Suppressor macrophage treated with lipopolysaccharide for 1 hour (primary cell): ENCODE results near the gene SYNE2.
"Not testable (repeated sequence)": the region's sequence is repeated elsewhere in the genome, so short reads cannot be mapped to it uniquely, and the experiment has no call there.

ENCODE experiments used
- DNase-seq, 3 donors: peaks; one replicate each; pipeline ENCODE4 v3.0.0-alpha.2; 2020 to 2022

SYNE2 gene

DNA sequence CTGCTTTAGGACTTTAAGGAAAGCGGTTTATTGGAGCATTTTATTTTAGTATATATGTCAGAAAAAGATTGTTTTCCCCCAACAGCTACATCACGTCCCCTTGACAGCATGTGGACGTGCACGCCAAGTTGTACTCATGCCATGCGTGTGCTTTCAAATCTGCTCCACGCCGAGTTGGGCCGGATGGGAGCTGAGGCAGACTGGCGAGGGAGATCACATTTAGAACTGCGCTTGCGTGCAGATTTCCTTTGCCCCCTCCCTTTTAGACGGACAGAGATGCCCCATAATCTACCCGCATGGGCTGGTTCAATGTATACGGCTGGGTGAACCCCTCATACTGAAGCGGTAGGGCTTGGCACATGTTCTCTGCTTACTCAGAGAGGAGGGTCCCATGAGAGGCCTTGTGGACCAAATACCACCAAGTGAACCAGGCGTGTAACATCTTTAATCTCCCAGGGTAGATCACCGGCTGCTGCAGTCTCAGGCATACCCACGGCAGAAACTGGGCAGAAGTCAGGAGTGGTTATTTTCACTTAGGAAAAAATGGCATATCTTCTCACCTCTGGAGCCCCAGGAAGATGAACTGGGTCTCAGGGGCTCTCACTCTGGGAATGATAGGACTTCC, 349.2 kb downstream of the SYNE2 start:
- no peak for DNase-seq

DNA sequence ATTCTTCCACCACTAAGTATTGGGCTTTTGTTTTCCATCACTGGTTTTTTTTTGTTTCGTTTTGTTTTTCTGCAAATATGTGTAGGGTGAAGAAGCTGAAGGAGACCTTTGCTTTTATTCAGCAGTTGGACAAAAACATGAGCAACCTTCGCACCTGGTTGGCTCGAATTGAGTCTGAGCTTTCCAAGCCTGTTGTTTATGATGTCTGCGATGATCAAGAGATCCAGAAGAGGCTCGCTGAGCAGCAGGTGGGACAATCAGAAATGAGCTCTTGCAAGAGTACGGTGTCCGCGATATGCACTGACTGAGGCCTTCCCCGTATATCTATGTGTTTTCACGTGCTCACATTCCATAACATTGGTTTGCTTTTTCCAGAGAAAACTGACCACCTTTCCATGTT, 349.9 kb downstream of the SYNE2 start:
- no peak for DNase-seq

- no peak for DNase-seq
These were observed 350.7 kb downstream of the SYNE2 start for GRCh38 chr14:64203366-64204006.

DNA sequence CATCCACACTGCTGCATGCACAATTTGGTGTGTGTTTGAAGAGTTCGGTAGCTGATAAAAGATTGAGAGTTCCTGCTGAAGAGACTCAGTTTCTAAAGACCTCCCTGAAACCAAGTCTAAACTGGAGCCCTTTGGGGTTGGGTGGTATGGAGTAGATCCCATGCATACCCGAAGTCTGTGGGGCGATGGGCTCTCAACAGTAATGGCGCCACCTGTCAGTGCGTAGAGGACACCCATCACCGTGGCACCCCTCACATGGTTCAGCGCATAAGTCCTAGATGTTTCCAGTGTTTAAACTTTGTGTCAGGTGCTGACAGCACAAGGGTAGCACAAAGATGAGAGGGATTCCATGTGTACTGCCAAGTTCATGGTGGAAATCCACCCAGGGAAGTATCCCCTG, 355.5 kb downstream of the SYNE2 start:
- no peak for DNase-seq

GRCh38 chr14:64208981-64209380, 356.2 kb downstream of the SYNE2 start:
- DNase-seq, result no peak

DNA sequence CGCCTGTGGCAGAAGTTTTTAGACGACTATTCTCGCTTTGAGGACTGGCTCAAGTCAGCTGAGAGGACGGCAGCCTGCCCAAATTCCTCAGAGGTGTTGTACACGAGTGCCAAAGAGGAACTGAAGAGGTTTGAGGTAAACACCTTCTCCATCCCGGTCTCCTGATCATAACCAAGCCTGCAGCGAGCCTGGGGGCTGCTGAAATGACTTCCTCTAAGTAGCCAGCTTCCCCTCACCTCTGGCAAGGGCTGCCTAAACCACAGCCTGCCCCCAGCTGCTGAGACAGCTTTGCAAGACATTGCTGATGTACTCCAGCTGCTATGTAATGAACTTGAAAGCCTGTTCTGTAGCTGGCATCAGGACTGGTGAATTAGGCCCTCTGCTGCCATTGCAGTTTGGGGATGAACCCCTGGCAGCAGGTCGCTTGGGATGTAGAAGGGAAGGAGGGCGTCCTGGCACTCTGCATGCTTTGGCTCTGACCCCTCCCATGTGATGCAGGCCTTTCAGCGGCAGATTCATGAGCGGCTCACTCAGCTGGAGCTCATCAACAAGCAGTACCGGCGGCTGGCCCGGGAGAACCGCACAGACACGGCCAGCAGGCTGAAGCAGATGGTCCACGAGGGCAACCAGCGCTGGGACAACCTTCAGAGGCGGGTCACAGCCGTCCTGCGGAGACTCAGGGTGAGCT, 356.8 kb downstream of the SYNE2 start:
- no peak for DNase-seq

DNA sequence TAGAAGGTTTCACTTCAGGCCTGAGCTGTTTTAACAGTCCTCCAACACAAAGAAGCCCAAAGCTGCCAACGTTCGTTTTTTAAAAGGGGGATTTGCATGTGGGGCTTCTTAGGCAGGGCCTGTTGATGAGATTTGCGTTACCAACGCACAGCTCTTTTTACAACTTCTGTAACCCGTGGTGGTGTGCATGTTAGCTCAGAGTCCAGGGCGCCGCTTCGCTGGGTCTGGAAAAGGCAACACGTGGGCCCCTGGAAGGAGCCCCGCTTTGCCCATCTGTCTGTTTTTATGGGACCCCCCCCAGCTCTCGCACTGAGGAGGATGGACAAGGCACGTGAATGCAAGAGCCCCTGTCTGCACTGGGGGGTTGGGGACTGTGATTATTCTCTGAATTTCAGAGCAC, 357.4 kb downstream of the SYNE2 start:
- DNase-seq, result no peak

DNA sequence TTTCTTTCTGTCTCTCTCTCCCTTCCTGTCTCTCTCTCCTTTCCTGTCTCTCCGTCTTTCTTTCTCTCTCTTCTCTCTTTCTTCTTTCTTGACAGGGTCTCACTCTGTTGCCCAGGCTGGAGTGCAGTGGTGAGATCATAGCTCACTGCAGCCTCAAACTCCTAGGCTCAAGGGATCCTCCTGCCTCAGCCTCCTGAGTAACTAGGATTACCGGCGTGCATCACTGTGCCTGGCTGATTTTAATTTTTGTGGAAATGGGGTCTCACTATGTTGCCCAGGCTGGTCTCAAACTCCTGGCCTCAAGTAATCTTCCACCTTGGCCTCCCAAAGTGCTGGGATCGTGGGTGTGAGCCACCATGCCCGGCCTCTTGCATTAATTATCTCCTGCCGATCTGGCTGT, 358.1 kb downstream of the SYNE2 start:
- DNase-seq, result not testable (repeated sequence)

- DNase-seq, result no peak
These were observed 359.9 kb downstream of the SYNE2 start for GRCh38 chr14:64212666-64213065.

- DNase-seq, result no peak
These were observed 360.3 kb downstream of the SYNE2 start for GRCh38 chr14:64213086-64213485.

- DNase-seq, result no peak
These were observed 361.2 kb downstream of the SYNE2 start for GRCh38 chr14:64213853-64214570.

DNA sequence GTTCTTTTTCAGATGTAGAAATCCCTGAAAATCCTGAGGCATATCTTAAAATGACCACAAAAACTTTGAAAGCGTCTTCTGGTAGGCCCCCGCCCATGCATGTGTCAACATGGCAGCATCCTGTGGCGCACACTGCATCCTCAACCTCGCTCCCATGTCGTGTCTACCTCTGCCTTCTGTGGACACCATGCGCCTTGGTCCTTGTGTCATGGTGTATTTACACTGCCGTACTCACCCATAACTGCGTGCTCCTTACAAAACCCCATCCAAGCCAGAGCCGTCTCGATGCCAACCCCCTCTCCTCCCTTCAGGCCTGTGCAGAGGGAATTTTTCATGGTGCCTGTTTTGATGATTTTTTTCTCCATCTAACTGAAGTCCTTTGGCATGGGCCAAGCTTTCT, 362.5 kb downstream of the SYNE2 start:
- no peak for DNase-seq

DNA sequence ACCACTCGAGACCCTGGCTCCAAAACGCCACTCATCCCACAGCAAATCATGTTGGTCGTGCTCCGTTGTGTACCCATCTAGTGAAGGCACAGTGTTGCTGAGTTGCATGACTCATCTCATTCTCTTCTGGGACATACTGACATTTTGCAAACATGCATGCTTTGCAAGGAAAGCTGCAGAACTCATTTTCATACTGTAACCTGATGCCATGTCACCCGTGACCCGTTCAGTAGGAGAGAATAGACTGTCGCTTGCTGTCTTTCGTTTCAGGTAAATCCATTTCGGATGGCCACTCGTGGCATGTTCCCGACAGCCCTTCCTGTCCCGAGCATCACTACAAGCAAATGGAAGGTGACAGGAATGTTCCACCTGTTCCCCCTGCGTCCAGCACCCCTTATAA, 363.2 kb downstream of the SYNE2 start:
- no peak for DNase-seq

DNA sequence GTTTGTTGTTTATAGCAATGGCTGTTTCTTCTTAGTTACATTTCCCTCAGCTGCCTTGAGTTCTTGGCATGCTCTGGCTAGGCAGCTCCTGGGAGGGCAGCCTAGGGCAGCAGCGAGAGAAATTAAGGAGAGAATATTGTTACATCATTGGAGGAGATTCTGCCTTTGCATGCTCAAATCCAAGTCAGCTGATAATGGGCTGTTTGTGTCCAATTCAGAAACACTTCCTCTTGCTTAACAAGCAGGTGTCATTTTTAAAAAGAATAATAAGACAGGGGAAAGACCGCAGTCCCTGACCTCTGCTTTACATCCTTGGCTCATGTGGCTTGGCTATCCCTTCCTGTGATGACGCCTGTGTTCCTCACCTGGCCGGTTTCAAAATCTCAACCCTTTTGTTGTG, 364.5 kb downstream of the SYNE2 start:
- DNase-seq, result no peak

- no peak for DNase-seq
These were observed 365.0 kb downstream of the SYNE2 start for GRCh38 chr14:64217834-64218233.

DNA sequence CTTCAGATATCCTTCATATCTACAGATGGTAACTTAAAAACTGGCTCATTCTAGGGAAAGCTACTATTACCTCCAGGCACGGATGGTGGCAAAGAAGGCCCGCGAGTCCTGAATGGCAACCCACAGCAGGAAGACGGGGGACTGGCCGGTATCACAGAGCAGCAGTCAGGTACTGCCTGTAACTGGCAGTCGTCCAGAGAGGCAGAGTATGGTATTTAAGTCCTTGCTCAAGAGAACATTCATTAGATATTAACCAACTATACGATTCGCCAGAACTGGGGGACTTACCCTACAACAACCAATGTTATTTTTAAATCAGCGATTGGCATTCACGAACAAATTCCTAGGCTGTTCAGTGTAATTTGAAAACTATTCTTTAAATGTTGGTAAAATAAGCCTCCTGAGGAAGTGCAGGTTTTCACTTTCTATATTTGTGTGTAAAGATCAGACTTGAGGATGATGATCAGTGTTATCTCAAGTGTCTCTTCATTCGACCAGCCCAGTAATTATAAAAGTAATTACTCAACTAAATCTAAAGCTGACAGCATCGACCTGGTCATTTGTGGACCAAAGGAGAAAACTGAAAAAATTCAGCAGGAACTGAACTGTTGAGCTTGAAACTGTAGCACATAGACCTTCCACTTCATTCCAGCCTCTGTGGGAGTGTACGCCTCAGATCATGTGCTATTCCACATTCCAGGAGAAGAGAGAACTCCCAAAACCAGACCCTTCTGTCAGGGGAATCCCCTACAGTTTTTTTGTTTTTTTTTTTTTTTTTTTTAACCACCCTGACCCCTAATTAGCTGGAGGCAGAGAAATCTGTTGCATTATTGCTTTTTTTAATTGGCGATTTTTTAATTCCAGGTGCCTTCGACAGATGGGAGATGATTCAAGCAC, 365.8 kb downstream of the SYNE2 start:
- no peak for DNase-seq

GRCh38 chr14:64220056-64220455, 367.3 kb downstream of the SYNE2 start:
- no peak for DNase-seq

- no peak for DNase-seq
These were observed 367.7 kb downstream of the SYNE2 start for GRCh38 chr14:64220466-64220865.

DNA sequence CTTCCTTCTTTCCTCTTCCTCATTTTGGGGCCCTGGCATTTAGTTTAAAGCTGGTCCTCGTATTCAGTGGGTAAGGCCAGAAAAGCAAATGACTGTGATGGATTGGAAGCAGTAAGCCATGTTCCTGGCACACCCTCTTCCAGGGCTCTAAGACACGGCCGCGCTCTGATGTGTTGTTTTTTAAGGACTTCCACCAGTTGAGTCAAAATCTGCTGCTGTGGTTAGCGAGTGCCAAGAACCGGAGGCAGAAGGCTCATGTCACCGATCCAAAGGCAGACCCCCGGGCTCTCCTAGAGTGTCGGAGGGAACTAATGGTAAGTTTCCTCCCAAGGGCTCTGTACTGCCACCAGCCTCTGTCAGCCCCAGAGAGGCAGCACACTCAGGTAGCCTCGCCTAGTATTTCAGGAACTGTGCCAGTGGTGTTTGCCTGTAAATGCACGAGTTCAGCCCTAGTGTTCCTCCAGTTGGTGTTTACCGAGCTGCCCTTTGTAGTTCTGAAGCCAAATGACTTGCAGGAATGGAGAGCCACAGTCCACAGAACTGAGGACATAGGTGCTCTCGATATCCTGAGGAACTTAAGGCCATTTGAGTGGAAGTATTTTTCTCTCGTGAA, 368.7 kb downstream of the SYNE2 start:
- no peak for DNase-seq

- no peak for DNase-seq
These were observed 372.4 kb downstream of the SYNE2 start for GRCh38 chr14:64225151-64225757.

DNA sequence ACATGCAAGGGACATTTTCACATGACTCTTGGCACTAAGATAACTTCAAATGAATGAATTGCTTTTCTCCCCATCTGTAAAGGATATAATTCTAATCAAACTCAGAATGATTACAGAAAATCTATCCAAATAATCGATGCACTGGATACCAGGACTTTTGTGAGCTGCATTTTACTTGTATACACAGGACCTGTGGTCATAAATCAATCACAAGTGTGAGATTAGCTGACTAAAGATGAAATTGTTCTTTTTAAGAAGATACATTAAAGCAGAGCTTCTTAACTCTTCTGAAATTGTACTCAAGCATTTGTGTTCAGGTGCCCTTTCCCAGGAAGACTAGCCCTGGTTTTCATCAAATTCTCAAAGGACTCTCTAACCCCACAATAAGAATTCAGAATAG, 375.1 kb downstream of the SYNE2 start:
- DNase-seq, result no peak

DNA sequence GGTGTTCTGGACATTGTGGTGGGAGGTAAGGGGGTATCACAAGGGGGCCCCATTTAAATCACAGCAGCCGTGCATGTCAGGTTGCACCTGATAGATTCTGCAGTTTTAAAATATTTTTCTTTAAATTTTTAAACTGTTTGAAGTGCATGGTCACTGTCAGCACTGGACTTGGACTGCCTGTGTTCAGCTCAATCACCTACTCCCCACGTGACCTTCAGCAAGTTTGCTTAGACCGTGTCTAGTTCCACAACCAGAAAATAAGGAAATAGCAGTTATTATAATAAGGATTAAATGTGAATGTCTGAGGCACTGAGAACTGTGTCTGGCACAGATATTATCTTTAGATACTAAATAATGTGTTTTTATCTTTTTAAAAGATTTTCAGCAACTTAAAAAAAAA, 376.7 kb downstream of the SYNE2 start:
- DNase-seq, result no peak
